Stomach (tissue), 4 donors: ENCODE measurements around the gene CEP164.

ENCODE experiments used
- EP300 ChIP-seq: sonication (generic); formaldehyde crosslinking; IDR thresholded peaks from one replicate; pipeline ENCODE4 v1.6.1; 2017; ENCODE audit warnings: antibody characterized with exemption
- POLR2A ChIP-seq, 4 donors: fragments of 450-650 bp; IDR thresholded peaks; one replicate each; pipeline ENCODE4 v1.6.1; 2016; ENCODE audit warnings: antibody characterized with exemption in 4 of 4, control low read depth in 2 of 4, mild to moderate bottlenecking in 1 of 4, moderate library complexity in 1 of 4
- TF ChIP-seq, protein P1 (sequence below), 7 experiments: fragments of 450-650 bp in 4 of 7; fragments of 200-600 bp in 3 of 7; sonication (generic) in 3 of 7; IDR thresholded peaks; one replicate each; pipeline ENCODE4 v1.5.1; 2016 to 2019; ENCODE audit warnings: antibody characterized with exemption in 7 of 7, control low read depth in 2 of 7, mild to moderate bottlenecking in 1 of 7

GRCh38 chr11:117390743-117391142 is 63.1 kb downstream of the CEP164 start:
- TF ChIP-seq, protein P1, sequence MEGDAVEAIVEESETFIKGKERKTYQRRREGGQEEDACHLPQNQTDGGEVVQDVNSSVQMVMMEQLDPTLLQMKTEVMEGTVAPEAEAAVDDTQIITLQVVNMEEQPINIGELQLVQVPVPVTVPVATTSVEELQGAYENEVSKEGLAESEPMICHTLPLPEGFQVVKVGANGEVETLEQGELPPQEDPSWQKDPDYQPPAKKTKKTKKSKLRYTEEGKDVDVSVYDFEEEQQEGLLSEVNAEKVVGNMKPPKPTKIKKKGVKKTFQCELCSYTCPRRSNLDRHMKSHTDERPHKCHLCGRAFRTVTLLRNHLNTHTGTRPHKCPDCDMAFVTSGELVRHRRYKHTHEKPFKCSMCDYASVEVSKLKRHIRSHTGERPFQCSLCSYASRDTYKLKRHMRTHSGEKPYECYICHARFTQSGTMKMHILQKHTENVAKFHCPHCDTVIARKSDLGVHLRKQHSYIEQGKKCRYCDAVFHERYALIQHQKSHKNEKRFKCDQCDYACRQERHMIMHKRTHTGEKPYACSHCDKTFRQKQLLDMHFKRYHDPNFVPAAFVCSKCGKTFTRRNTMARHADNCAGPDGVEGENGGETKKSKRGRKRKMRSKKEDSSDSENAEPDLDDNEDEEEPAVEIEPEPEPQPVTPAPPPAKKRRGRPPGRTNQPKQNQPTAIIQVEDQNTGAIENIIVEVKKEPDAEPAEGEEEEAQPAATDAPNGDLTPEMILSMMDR (IDR thresholded peaks at IDR 0.05): no peak
- TF ChIP-seq POLR2A (IDR thresholded peaks at IDR 0.05): no peak
- no peak for TF ChIP-seq EP300
